ENCODE results near the gene SPEM2.

Gene SPEM2

GRCh38 chr17:7407082-7407481, 18.3 kb upstream of the SPEM2 start:
- TF ChIP-seq FOXP2 (optimal IDR thresholded peaks at IDR 0.05; ENCODE audit: control extremely low read depth, extremely low read length, insufficient read depth) (no peak), POLR2AphosphoS5 (IDR thresholded peaks at IDR 0.05; ENCODE audit: borderline replicate concordance, low read depth, low read length) (no peak), EZH2 (IDR thresholded peaks at IDR 0.05) (no peak)
- DNase-seq (ENCODE audit: low read depth, low spot score) = no peak
- no peak overlapping the region for H3K4me3 ChIP-seq
- H3K36me3 ChIP-seq (ENCODE audit: insufficient read depth, low read length) = 0 out of 2 replicates have a peak, but pooled peaks cover 5% of the 10 kb centered on the region
- H3K9me3 ChIP-seq (ENCODE audit: low read depth, low read length) = no peaks in the 10 kb centered on the region
- no peak overlapping the region for H3K27ac ChIP-seq
- no peak overlapping the region for H3K9ac ChIP-seq (ENCODE audit: insufficient read length)

- no peak for DNase-seq (ENCODE audit: low read depth, low spot score)
- Histone ChIP-seq H3K9ac (ENCODE audit: insufficient read length) (no peak within 1 kb of the TSS), H3K9me3 (ENCODE audit: low read depth, low read length) (no peaks in the 10 kb centered on the region), H3K36me3 (ENCODE audit: insufficient read depth, low read length) (0 out of 2 replicates have a peak, but pooled peaks cover 5% of the 10 kb centered on the region), H3K27ac (no peak within 1 kb of the TSS), H3K4me3 (no peak within 1 kb of the TSS)
- TF ChIP-seq POLR2AphosphoS5 (IDR thresholded peaks at IDR 0.05; ENCODE audit: borderline replicate concordance, low read depth, low read length) (no peak), FOXP2 (optimal IDR thresholded peaks at IDR 0.05; ENCODE audit: control extremely low read depth, extremely low read length, insufficient read depth) (no peak), EZH2 (IDR thresholded peaks at IDR 0.05) (no peak)
These were observed 17.7 kb upstream of the SPEM2 start, which contains the start of gene NLGN2 for GRCh38 chr17:7407485-7408251. Gene NLGN2, plus strand, starts transcription at chr17:7407845. Its CDS starts 411 bp downstream, at chr17:7408256.

GRCh38 chr17:7408252-7408727, 17.1 kb upstream of the SPEM2 start:
- no peak overlapping the region for H3K27ac ChIP-seq
- DNase-seq (ENCODE audit: low read depth, low spot score) = no peak
- H3K4me3 ChIP-seq = no peak overlapping the region
- H3K9me3 ChIP-seq (ENCODE audit: low read depth, low read length) = no peaks in the 10 kb centered on the region
- H3K9ac ChIP-seq (ENCODE audit: insufficient read length) = no peak overlapping the region
- H3K36me3 ChIP-seq (ENCODE audit: insufficient read depth, low read length) = 0 out of 2 replicates have a peak, but pooled peaks cover 5% of the 10 kb centered on the region
- TF ChIP-seq EZH2 (IDR thresholded peaks at IDR 0.05) (no peak), POLR2AphosphoS5 (IDR thresholded peaks at IDR 0.05; ENCODE audit: borderline replicate concordance, low read depth, low read length) (no peak), FOXP2 (optimal IDR thresholded peaks at IDR 0.05; ENCODE audit: control extremely low read depth, extremely low read length, insufficient read depth) (no peak)

- H3K4me3 ChIP-seq = no peak overlapping the region
- 0 out of 2 replicates have a peak, but pooled peaks cover 5% of the 10 kb centered on the region for H3K36me3 ChIP-seq (ENCODE audit: insufficient read depth, low read length)
- DNase-seq (ENCODE audit: low read depth, low spot score) = no peak
- H3K9me3 ChIP-seq (ENCODE audit: low read depth, low read length) = no peaks in the 10 kb centered on the region
- H3K27ac ChIP-seq = no peak overlapping the region
- TF ChIP-seq POLR2AphosphoS5 (IDR thresholded peaks at IDR 0.05; ENCODE audit: borderline replicate concordance, low read depth, low read length) (no peak), FOXP2 (optimal IDR thresholded peaks at IDR 0.05; ENCODE audit: control extremely low read depth, extremely low read length, insufficient read depth) (no peak), EZH2 (IDR thresholded peaks at IDR 0.05) (no peak)
- no peak overlapping the region for H3K9ac ChIP-seq (ENCODE audit: insufficient read length)
These were observed 16.6 kb upstream of the SPEM2 start for GRCh38 chr17:7408863-7409262.

- Histone ChIP-seq H3K36me3 (ENCODE audit: insufficient read depth, low read length) (0 out of 2 replicates have a peak, but pooled peaks cover 5% of the 10 kb centered on the region), H3K9me3 (ENCODE audit: low read depth, low read length) (no peaks in the 10 kb centered on the region), H3K4me3 (no peak overlapping the region), H3K9ac (ENCODE audit: insufficient read length) (no peak overlapping the region), H3K27ac (no peak overlapping the region)
- TF ChIP-seq FOXP2 (optimal IDR thresholded peaks at IDR 0.05; ENCODE audit: control extremely low read depth, extremely low read length, insufficient read depth) = no peak
- TF ChIP-seq EZH2 (IDR thresholded peaks at IDR 0.05) = no peak
- TF ChIP-seq POLR2AphosphoS5 (IDR thresholded peaks at IDR 0.05; ENCODE audit: borderline replicate concordance, low read depth, low read length) = no peak
- no peak for DNase-seq (ENCODE audit: low read depth, low spot score)
These were observed 15.7 kb upstream of the SPEM2 start for GRCh38 chr17:7409716-7410115.

GRCh38 chr17:7410634-7411426, 14.6 kb upstream of the SPEM2 start:
- no peak overlapping the region for H3K27ac ChIP-seq
- H3K9ac ChIP-seq (ENCODE audit: insufficient read length) = no peak overlapping the region
- no peaks in the 10 kb centered on the region for H3K9me3 ChIP-seq (ENCODE audit: low read depth, low read length)
- H3K36me3 ChIP-seq (ENCODE audit: insufficient read depth, low read length) = peaks cover 5% of the 10 kb centered on the region; the same call in 1 of the 2 replicates
- DNase-seq (ENCODE audit: low read depth, low spot score) = no peak
- no peak for TF ChIP-seq FOXP2 (optimal IDR thresholded peaks at IDR 0.05; ENCODE audit: control extremely low read depth, extremely low read length, insufficient read depth)
- TF ChIP-seq EZH2 (IDR thresholded peaks at IDR 0.05) = no peak
- no peak for TF ChIP-seq POLR2AphosphoS5 (IDR thresholded peaks at IDR 0.05; ENCODE audit: borderline replicate concordance, low read depth, low read length)
- H3K4me3 ChIP-seq = no peak overlapping the region

- TF ChIP-seq EZH2 (IDR thresholded peaks at IDR 0.05) (no peak), FOXP2 (optimal IDR thresholded peaks at IDR 0.05; ENCODE audit: control extremely low read depth, extremely low read length, insufficient read depth) (no peak), POLR2AphosphoS5 (IDR thresholded peaks at IDR 0.05; ENCODE audit: borderline replicate concordance, low read depth, low read length) (no peak)
- H3K9me3 ChIP-seq (ENCODE audit: low read depth, low read length) = no peaks in the 10 kb centered on the region
- no peak overlapping the region for H3K4me3 ChIP-seq
- no peak for DNase-seq (ENCODE audit: low read depth, low spot score)
- peaks cover 5% of the 10 kb centered on the region; the same call in 1 of the 2 replicates for H3K36me3 ChIP-seq (ENCODE audit: insufficient read depth, low read length)
- H3K9ac ChIP-seq (ENCODE audit: insufficient read length) = no peak overlapping the region
- H3K27ac ChIP-seq = no peak overlapping the region
These were observed 14.0 kb upstream of the SPEM2 start for GRCh38 chr17:7411427-7411750.

- TF ChIP-seq POLR2AphosphoS5 (IDR thresholded peaks at IDR 0.05; ENCODE audit: borderline replicate concordance, low read depth, low read length) (no peak), EZH2 (IDR thresholded peaks at IDR 0.05) (no peak), FOXP2 (optimal IDR thresholded peaks at IDR 0.05; ENCODE audit: control extremely low read depth, extremely low read length, insufficient read depth) (no peak)
- peaks cover 5% of the 10 kb centered on the region; the same call in 1 of the 2 replicates for H3K36me3 ChIP-seq (ENCODE audit: insufficient read depth, low read length)
- no peak overlapping the region for H3K4me3 ChIP-seq
- no peak for DNase-seq (ENCODE audit: low read depth, low spot score)
- no peak overlapping the region for H3K27ac ChIP-seq
- no peaks in the 10 kb centered on the region for H3K9me3 ChIP-seq (ENCODE audit: low read depth, low read length)
- no peak overlapping the region for H3K9ac ChIP-seq (ENCODE audit: insufficient read length)
These were observed 11.9 kb upstream of the SPEM2 start for GRCh38 chr17:7413346-7413985.

All from SK-N-MC (cell line).